Tibial artery (tissue), 4 donors: Measurements from ENCODE around the gene NHLH1.
A peak's percentile ranks its signal among the peaks of the same experiment; 100 is the strongest.

Experiments used
- DNase-seq, 2 donors: peaks; one replicate each; pipeline ENCODE4 v3.0.0-alpha.2; 2019
- H3K27ac ChIP-seq, 2 donors: fragments of 200-600 bp; sonication (generic) in 1 of 2; 1 replicate in 1 of 2; 2 replicates in 1 of 2; pipeline ENCODE4 v1.5.1; 2018 to 2019; ENCODE audit warnings: mild to moderate bottlenecking in 1 of 2
- H3K27me3 ChIP-seq, 2 donors: fragments of 200-600 bp; sonication (generic) in 1 of 2; one replicate each; pipeline versions ENCODE4 v1.5.1 to v1.6.0; 2016 to 2019
- H3K36me3 ChIP-seq, 3 donors: fragments of 200-600 bp; sonication (generic) in 2 of 3; one replicate each; pipeline ENCODE4 v1.5.1; 2016 to 2019; ENCODE audit warnings: mild to moderate bottlenecking in 2 of 3
- H3K4me1 ChIP-seq, 4 donors: fragments of 200-600 bp; sonication (generic) in 2 of 4; 1 replicate in 3 of 4; 2 replicates in 1 of 4; pipeline ENCODE4 v1.5.1; 2016 to 2019
- H3K4me3 ChIP-seq, 2 donors: fragments of 200-600 bp; sonication (generic) in 1 of 2; 1 replicate in 1 of 2; 2 replicates in 1 of 2; pipeline ENCODE4 v1.5.1; 2018 to 2019; ENCODE audit warnings: mild to moderate bottlenecking in 2 of 2
- H3K9me3 ChIP-seq, 3 donors: fragments of 200-600 bp; sonication (generic) in 1 of 3; one replicate each; pipeline ENCODE4 v1.5.1; 2016 to 2019
- intact Hi-C: fragments of 100-400 bp; cut with DNase I; formaldehyde crosslinking; loops from one replicate; pipeline ENCODE4 v1.15.0; 2023; ENCODE audit warnings: low total_unique reads
- TF ChIP-seq, protein P1 (sequence below), 2 experiments: fragments of 200-600 bp in 1 of 2; fragments of 450-650 bp in 1 of 2; IDR thresholded peaks; one replicate each; pipeline ENCODE4 v1.5.1; 2017 to 2019; ENCODE audit warnings: antibody characterized with exemption in 2 of 2, mild to moderate bottlenecking in 1 of 2, moderate library complexity in 1 of 2

The NHLH1 gene

GRCh38 chr1:160394673-160395072, 27.8 kb downstream of the NHLH1 start:
- Histone ChIP-seq H3K9me3 (no peaks in the 10 kb centered on the region), H3K36me3 (no peaks in the 10 kb centered on the region), H3K27me3 (peaks cover 0 to 10% of the 10 kb centered on the region in 2 donors), H3K4me1 (no peaks in the 10 kb centered on the region), H3K4me3 (no peak overlapping the region), H3K27ac (no peak overlapping the region)
- DNase-seq: no peak
- TF ChIP-seq, protein P1, sequence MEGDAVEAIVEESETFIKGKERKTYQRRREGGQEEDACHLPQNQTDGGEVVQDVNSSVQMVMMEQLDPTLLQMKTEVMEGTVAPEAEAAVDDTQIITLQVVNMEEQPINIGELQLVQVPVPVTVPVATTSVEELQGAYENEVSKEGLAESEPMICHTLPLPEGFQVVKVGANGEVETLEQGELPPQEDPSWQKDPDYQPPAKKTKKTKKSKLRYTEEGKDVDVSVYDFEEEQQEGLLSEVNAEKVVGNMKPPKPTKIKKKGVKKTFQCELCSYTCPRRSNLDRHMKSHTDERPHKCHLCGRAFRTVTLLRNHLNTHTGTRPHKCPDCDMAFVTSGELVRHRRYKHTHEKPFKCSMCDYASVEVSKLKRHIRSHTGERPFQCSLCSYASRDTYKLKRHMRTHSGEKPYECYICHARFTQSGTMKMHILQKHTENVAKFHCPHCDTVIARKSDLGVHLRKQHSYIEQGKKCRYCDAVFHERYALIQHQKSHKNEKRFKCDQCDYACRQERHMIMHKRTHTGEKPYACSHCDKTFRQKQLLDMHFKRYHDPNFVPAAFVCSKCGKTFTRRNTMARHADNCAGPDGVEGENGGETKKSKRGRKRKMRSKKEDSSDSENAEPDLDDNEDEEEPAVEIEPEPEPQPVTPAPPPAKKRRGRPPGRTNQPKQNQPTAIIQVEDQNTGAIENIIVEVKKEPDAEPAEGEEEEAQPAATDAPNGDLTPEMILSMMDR (IDR thresholded peaks at IDR 0.05): no peak
- intact Hi-C loops: no loop called here

GRCh38 chr1:160397651-160398050, 30.8 kb downstream of the NHLH1 start:
- Histone ChIP-seq H3K4me3 (no peak overlapping the region), H3K27ac (no peak overlapping the region), H3K4me1 (peaks cover 0 to 15% (median 11%) of the 10 kb centered on the region in 4 donors), H3K27me3 (peaks cover 0 to 35% of the 10 kb centered on the region in 2 donors), H3K36me3 (no peaks in the 10 kb centered on the region), H3K9me3 (no peaks in the 10 kb centered on the region)
- intact Hi-C loops: no loop called here
- TF ChIP-seq, protein P1 (IDR thresholded peaks at IDR 0.05): no peak
- no peak for DNase-seq

GRCh38 chr1:160398823-160399222, 32.0 kb downstream of the NHLH1 start:
- intact Hi-C loops: no loop called here
- H3K27ac ChIP-seq: no peak overlapping the region
- peaks cover 0 to 36% of the 10 kb centered on the region in 2 donors for H3K27me3 ChIP-seq
- peaks cover 0 to 15% (median 11%) of the 10 kb centered on the region in 4 donors for H3K4me1 ChIP-seq
- no peak overlapping the region for H3K4me3 ChIP-seq
- H3K36me3 ChIP-seq: no peaks in the 10 kb centered on the region
- H3K9me3 ChIP-seq: no peaks in the 10 kb centered on the region
- no peak for DNase-seq
- TF ChIP-seq, protein P1 (IDR thresholded peaks at IDR 0.05): no peak

DNA sequence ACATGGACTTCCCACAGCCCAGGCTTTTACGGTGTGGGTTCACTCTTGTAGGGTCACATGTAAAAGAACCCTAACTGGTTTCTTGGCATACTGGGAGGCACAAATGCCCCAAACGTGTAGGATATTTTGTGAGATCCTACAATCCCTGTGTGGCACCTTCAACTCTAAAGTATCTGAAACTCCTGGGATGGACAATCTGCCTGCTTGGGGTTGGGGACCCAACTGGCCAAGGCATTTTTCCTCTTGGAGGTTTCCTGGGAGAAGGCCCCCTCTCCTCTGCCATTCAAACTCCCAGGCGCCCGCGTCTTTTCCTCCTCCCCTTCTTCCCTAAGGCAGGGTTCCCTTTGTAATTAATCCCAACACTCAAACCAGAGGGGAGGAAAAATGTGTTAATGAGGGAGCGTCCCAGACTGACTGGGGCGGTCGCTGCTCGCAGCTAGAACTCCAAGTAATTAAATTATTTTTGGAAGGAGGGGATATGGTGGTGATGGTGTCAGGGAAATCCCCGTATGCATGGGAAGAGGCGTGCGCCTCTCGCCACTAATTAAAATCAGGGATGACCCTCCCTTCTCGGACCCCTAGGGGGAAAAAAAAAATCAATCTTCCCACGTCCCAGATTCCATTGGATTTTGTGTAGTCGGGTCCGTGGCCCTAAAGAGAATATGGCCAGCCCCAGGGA, 32.8 kb downstream of the NHLH1 start:
- TF ChIP-seq, protein P1 (IDR thresholded peaks at IDR 0.05): no peak
- Histone ChIP-seq H3K27ac (no peak overlapping the region), H3K4me1 (peaks cover 0 to 15% (median 11%) of the 10 kb centered on the region in 4 donors), H3K4me3 (peak overlapping the region; percentile 35 to 49), H3K36me3 (no peaks in the 10 kb centered on the region), H3K9me3 (no peaks in the 10 kb centered on the region), H3K27me3 (peaks cover 0 to 41% of the 10 kb centered on the region in 2 donors)
- DNase-seq: no peak
- intact Hi-C loops: no loop called here

- intact Hi-C loops: no loop called here
- no peak within 1 kb of the TSS for H3K27ac ChIP-seq
- DNase-seq: peak in 1 of 2 donors; percentile 31
Observed at GRCh38 chr1:160400223-160400645, 33.4 kb downstream of the NHLH1 start, which contains the start of gene VANGL2. Gene VANGL2 (plus strand): TSS chr1:160400564. CDS start chr1:160415838, 15,274 bp downstream.

More at GRCh38 chr1:160400223-160400645, 33.4 kb downstream of the NHLH1 start, which contains the start of gene VANGL2:
- Histone ChIP-seq H3K9me3 (no peaks in the 10 kb centered on the region), H3K27me3 (peaks cover 0 to 41% of the 10 kb centered on the region in 2 donors), H3K36me3 (no peaks in the 10 kb centered on the region), H3K4me3 (peak within 1 kb of the TSS; percentile 35 to 49), H3K4me1 (peaks cover 0 to 15% (median 11%) of the 10 kb centered on the region in 4 donors)
- TF ChIP-seq, protein P1 (IDR thresholded peaks at IDR 0.05): no peak
